GM23248 (cell line): ENCODE measurements around the gene EIF4G3.

ENCODE experiments used
- EZH2 ChIP-seq: fragments of 200-600 bp; sonication (generic); IDR thresholded peaks from 2 replicates; pipeline ENCODE4 v1.6.1; 2018; ENCODE audit warnings: antibody characterized with exemption, mild to moderate bottlenecking; ENCODE audit not compliant: insufficient read depth, poor library complexity, severe bottlenecking
- EZH2phosphoT487 ChIP-seq: fragments of 200-600 bp; sonication (generic); IDR thresholded peaks from 2 replicates; pipeline ENCODE4 v1.6.1; 2018; ENCODE audit warnings: antibody characterized with exemption, moderate library complexity, mild to moderate bottlenecking, low read depth; ENCODE audit not compliant: insufficient read depth

- TF ChIP-seq EZH2 (no peak), EZH2phosphoT487 (no peak)
Measured at GRCh38 chr1:20921285-20921684, 255.4 kb downstream of the EIF4G3 start.
